SK-N-SH (cell line): ENCODE data around the gene UBE3D.

Experiments used
- POLR2AphosphoS5 ChIP-seq: IDR thresholded peaks from 2 replicates; pipeline ENCODE4 v1.6.1; 2012; ENCODE audit warnings: low read depth, low read length
- TAF1 ChIP-seq: IDR thresholded peaks from 2 replicates; pipeline ENCODE4 v1.6.1; 2012; ENCODE audit warnings: low read depth, mild to moderate bottlenecking, low read length, moderate library complexity, borderline replicate concordance

DNA sequence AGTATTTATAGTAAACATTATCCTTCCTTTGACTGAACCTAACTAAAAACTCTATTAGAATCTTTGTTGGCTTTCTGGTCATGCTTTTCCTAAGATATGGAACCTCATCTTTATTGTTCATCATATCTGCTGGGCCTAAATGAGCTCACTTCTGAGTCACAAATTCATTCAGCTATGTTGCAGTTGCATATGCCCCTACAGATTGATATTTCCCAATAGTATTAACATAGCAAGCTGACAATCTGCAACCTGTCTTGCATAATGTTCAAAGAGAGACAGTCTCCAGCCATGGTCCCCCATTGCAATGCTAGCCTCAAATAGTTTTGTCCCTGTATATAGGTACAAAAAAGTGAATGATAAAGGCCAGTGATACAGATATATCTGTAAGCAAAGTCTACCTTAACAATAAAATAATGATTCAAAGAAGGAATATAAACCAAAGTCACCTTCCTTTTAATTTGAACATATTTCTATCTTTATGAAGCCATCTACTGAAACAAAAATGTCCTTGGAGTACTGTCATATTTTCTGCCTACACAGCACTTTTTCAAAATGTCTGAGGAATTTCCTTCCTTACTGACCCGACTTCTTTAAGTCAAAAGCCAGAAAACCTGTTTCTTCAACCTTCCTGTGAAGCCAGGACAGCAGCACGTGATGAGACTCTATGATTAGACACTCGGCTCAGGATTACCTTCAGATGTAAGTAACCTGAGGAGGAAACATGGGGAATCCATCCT, 140.7 kb downstream of the UBE3D start:
- TF ChIP-seq POLR2AphosphoS5 (no peak), TAF1 (no peak)
